ENCODE results near the gene ADAT2.
A peak's percentile ranks its signal among the peaks of the same experiment; 100 is the strongest.

Gene ADAT2

DNA sequence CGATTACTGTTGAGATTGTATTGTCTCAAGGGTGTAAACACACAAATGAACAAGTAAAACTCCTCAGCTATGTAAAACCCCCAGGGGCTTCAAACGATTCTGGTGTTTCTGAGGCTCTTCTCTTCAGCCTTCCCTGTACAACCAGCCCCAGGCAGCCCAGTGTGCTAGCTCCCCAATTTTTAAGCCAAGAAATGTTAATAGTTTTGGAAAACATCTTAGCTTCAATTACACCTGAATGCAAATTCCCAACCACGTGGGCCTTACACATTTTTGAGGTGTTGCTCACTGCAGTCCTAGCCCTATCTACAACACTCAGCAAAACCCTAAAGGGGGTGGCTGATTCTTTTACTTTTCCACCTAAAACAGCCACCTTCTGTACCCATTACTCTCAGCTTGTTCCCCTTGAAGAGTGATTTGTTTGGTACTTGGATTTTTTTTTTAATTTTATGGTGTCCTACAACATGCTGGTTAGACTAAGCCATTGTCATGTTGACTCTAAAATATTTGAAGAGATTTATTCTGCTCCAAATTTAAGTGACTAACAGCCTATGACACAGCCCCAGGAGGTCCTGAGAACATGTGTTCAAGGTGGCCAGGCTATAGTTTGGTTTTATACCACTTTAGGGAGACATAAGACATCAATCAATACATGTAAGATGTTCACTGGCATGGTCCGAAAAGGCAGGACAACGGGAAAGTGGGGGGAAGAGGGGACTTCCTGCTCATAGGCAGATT lies 48.7 kb downstream of the ADAT2 start:
- ATAC-seq = no peak
- no peak for TF ChIP-seq ISL1 (CRISPR knock-in tag; IDR thresholded peaks at IDR 0.05)
- no peak for TF ChIP-seq ARNTL (CRISPR knock-in tag; IDR thresholded peaks at IDR 0.05; ENCODE audit: borderline replicate concordance, low read depth)
- no peak for TF ChIP-seq ZNF70 (CRISPR knock-in tag; IDR thresholded peaks at IDR 0.05)
- no peak for TF ChIP-seq CSDC2 (CRISPR knock-in tag; IDR thresholded peaks at IDR 0.05)
- TF ChIP-seq RARB (CRISPR knock-in tag; IDR thresholded peaks at IDR 0.05) = no peak
- no peak for TF ChIP-seq OSR1 (CRISPR knock-in tag; IDR thresholded peaks at IDR 0.05)
- TF ChIP-seq, protein P1, sequence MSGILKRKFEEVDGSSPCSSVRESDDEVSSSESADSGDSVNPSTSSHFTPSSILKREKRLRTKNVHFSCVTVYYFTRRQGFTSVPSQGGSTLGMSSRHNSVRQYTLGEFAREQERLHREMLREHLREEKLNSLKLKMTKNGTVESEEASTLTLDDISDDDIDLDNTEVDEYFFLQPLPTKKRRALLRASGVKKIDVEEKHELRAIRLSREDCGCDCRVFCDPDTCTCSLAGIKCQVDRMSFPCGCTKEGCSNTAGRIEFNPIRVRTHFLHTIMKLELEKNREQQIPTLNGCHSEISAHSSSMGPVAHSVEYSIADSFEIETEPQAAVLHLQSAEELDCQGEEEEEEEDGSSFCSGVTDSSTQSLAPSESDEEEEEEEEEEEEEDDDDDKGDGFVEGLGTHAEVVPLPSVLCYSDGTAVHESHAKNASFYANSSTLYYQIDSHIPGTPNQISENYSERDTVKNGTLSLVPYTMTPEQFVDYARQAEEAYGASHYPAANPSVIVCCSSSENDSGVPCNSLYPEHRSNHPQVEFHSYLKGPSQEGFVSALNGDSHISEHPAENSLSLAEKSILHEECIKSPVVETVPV (CRISPR knock-in tag; IDR thresholded peaks at IDR 0.05) = no peak
- no peak for TF ChIP-seq ZNF8 (CRISPR knock-in tag; IDR thresholded peaks at IDR 0.05)
- TF ChIP-seq, protein P2, sequence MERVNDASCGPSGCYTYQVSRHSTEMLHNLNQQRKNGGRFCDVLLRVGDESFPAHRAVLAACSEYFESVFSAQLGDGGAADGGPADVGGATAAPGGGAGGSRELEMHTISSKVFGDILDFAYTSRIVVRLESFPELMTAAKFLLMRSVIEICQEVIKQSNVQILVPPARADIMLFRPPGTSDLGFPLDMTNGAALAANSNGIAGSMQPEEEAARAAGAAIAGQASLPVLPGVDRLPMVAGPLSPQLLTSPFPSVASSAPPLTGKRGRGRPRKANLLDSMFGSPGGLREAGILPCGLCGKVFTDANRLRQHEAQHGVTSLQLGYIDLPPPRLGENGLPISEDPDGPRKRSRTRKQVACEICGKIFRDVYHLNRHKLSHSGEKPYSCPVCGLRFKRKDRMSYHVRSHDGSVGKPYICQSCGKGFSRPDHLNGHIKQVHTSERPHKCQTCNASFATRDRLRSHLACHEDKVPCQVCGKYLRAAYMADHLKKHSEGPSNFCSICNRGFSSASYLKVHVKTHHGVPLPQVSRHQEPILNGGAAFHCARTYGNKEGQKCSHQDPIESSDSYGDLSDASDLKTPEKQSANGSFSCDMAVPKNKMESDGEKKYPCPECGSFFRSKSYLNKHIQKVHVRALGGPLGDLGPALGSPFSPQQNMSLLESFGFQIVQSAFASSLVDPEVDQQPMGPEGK (CRISPR knock-in tag; IDR thresholded peaks at IDR 0.05; ENCODE audit: borderline replicate concordance) = no peak
- TF ChIP-seq, protein P3, sequence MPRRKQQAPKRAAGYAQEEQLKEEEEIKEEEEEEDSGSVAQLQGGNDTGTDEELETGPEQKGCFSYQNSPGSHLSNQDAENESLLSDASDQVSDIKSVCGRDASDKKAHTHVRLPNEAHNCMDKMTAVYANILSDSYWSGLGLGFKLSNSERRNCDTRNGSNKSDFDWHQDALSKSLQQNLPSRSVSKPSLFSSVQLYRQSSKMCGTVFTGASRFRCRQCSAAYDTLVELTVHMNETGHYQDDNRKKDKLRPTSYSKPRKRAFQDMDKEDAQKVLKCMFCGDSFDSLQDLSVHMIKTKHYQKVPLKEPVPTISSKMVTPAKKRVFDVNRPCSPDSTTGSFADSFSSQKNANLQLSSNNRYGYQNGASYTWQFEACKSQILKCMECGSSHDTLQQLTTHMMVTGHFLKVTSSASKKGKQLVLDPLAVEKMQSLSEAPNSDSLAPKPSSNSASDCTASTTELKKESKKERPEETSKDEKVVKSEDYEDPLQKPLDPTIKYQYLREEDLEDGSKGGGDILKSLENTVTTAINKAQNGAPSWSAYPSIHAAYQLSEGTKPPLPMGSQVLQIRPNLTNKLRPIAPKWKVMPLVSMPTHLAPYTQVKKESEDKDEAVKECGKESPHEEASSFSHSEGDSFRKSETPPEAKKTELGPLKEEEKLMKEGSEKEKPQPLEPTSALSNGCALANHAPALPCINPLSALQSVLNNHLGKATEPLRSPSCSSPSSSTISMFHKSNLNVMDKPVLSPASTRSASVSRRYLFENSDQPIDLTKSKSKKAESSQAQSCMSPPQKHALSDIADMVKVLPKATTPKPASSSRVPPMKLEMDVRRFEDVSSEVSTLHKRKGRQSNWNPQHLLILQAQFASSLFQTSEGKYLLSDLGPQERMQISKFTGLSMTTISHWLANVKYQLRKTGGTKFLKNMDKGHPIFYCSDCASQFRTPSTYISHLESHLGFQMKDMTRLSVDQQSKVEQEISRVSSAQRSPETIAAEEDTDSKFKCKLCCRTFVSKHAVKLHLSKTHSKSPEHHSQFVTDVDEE (CRISPR knock-in tag; IDR thresholded peaks at IDR 0.05) = no peak
- TF ChIP-seq ZFP30 (CRISPR knock-in tag; IDR thresholded peaks at IDR 0.05) = no peak

DNA sequence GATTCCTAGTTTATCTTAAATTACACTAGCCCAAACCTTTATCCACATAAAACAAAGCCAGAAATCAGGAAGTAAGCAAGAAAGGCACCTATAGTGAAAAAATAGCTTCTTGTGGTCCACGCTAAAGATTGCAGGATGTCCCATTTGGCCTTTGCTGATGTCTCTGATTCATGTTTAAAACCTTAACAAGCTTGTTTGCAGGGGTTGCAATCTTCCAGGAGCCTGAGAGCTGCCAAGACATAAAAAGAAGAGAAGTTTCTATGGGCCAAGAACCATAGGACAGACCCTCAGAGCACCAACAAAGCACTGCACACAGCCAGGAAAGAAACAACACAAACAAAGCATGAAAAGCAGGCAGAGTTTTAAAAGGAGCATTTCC lies 49.4 kb downstream of the ADAT2 start:
- ATAC-seq = no peak
- no peak for TF ChIP-seq SNAI2 (CRISPR knock-in tag; IDR thresholded peaks at IDR 0.05)
- no peak for TF ChIP-seq OSR1 (CRISPR knock-in tag; IDR thresholded peaks at IDR 0.05)
- TF ChIP-seq PPARA (CRISPR knock-in tag; IDR thresholded peaks at IDR 0.05; ENCODE audit: borderline replicate concordance) = no peak
- TF ChIP-seq GLIS3 (CRISPR knock-in tag; IDR thresholded peaks at IDR 0.05) = no peak
- TF ChIP-seq ZNF8 (CRISPR knock-in tag; IDR thresholded peaks at IDR 0.05) = no peak
- TF ChIP-seq, protein P2 (CRISPR knock-in tag; IDR thresholded peaks at IDR 0.05; ENCODE audit: borderline replicate concordance) = no peak
- TF ChIP-seq ARNTL (CRISPR knock-in tag; IDR thresholded peaks at IDR 0.05; ENCODE audit: borderline replicate concordance, low read depth) = no peak
- no peak for TF ChIP-seq ISL1 (CRISPR knock-in tag; IDR thresholded peaks at IDR 0.05)
- TF ChIP-seq CSDC2 (CRISPR knock-in tag; IDR thresholded peaks at IDR 0.05) = no peak
- no peak for TF ChIP-seq ZNF565 (CRISPR knock-in tag; conservative IDR thresholded peaks at IDR 0.05; ENCODE audit: low read depth)
- TF ChIP-seq TCF4 (CRISPR knock-in tag; IDR thresholded peaks at IDR 0.05; ENCODE audit: borderline replicate concordance) = no peak
- TF ChIP-seq, protein P1 (CRISPR knock-in tag; IDR thresholded peaks at IDR 0.05) = no peak
- no peak for TF ChIP-seq ZFP30 (CRISPR knock-in tag; IDR thresholded peaks at IDR 0.05)

DNA sequence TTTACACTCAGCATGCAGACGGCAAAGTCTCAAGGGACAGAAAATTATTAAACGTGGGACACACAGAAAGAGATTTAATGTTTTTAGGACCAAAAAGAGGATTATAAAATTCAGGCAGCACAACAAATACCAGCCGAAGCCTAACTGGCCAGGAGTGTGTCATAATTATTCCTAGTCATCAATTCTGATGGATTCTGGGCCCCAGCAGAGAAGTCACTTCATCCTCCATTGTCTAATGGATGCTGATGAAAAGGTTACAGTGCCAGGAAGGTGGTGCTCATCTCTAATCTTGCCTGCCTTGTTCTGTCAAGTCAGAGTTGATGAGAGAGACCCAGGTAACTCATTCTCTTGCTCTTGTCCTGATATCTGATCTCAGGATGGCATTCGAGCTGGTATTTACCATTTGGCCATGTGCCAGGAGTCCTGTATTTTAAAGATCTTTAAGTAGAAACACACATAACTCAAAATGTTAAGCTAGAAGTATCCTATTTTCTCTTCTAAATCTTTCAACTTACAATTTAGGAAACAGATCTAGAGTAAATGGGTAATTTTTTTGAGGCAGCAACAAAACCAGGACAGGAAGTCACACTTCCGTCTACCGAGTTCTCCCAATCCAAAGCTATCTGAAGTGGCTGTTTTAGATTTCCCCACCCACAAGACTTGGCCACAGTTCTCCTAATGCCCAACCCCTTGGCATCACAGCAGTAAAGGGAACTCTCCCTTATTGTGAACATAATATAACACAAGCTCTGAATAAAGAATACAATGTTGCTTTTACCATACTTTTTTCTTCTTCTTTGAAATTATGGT lies 50.0 kb downstream of the ADAT2 start:
- peak; percentile 60 for ATAC-seq
- no peak for TF ChIP-seq ZC3H10 (CRISPR knock-in tag; IDR thresholded peaks at IDR 0.05)
- no peak for TF ChIP-seq ZFP30 (CRISPR knock-in tag; IDR thresholded peaks at IDR 0.05)
- TF ChIP-seq TCF4 (CRISPR knock-in tag; IDR thresholded peaks at IDR 0.05; ENCODE audit: borderline replicate concordance) = no peak
- no peak for TF ChIP-seq ESRRG (CRISPR knock-in tag; IDR thresholded peaks at IDR 0.05)
- no peak for TF ChIP-seq ZNF565 (CRISPR knock-in tag; conservative IDR thresholded peaks at IDR 0.05; ENCODE audit: low read depth)
